ENCODE results near the gene DNAJC12.
A peak's percentile ranks its signal among the peaks of the same experiment; 100 is the strongest.
"Not testable (repeated sequence)": the region's sequence is repeated elsewhere in the genome, so short reads cannot be mapped to it uniquely, and the experiment has no call there.

The DNAJC12 gene

DNA sequence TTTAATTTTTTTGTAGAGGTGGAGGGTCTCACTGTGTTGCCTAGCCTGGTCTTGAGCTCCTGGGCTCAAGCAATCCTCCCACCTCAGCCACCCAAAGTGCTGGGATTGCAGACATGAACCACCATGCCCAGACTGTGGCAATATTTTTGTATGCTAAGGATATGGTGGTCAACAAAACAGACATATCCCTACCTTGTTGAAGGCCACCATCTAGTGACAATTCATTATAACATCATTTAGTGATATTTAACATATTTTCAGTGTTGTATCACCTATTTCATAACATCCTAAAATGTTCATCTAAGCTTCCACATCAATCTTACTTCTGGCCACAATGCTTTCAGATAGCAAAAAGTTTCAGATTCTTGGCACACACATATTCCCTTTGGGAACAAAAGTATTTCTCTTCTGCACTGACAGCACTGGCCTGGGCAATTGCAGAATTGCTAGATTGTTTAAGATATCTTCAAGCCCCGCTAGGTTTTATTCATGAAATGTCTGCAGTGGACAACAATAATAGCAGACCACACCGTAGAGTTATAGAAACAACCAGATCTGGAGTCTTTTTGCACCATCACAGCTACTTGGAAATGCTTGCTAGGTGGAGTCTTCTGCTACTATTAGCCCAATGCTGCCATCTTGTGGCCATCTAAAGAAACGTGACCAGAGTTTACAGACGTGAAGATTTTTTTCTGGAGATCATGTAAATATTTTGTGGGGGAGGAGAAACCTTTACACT lies 58.4 kb downstream of the DNAJC12 start:
- peak in 38 of 42 donors; percentile 26 to 94 (median 78) for DNase-seq
- intact Hi-C loops (cut with DNase I) = loop anchor here (2.0 to 10.0 kb wide), 2 partner anchors 85 to 111 kb away; partner anchors contain the start of gene CTNNA3

DNA sequence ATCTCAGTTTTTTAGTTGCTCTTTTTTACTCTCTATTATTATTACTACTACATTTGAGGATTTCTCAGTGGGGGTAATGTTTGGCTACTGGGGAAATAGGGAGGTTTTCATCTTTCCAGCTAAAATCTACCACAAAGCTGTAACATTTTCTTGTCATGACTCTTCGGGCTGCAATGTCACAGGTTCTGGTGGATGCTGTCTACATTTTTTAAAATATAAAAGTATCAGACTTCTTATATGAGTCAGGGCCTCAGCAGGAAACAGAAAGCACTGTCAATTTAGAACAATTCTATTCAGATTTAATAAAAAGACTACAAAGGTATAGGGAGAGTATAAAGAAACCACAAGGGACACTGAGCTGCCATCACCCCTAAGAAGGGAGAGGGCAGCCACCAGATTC lies 61.6 kb downstream of the DNAJC12 start:
- intact Hi-C loops (cut with DNase I) = no loop called here
- no peak for DNase-seq

DNA sequence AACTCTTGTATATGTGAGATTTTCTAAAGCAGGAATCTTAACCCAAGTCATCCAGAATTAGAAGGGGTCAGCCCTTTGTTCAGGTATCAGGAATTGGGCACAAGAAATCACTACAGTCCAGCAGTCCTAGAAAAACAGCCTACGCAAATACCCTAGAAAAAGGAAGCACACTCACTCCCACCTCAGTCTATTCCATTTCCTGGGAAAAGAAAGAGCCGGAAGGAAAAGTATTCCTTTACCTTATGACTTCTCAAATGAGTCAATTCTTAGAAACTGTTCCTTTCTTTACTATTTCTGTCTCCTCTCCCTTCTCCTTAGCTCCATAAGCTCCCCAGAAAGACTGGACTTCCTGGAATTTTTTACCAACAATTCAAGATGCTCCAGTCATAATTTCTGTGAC lies 62.7 kb downstream of the DNAJC12 start:
- intact Hi-C loops (cut with DNase I) = no loop called here

DNA sequence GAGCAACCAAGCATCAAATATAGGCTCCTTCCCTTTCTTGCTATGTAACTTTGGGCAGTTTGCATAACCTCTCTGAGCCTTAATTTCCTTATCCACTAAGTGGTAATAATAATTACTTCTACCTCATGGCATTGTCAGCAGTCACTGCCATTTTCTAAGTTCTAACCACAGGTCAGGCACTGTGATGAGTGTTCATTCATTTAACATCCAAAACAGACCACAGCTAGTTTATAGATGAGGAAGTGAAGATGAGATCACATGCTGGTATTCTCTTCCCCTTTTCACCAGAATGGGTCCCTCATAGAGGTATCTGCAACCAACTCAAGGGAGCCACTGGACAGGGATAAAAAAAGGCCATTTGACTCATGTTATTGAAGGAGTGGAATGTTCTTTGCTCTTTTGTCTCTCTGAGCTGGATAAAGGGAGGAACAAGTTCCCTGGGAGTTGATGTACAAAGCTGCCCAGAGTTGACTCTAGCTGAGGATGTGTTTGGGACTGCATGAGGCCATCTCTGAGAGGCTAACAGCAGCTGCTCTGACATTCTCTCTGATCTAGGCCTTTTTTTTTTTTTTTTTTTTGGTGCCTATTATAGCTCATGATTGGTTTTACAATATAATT lies 65.0 kb downstream of the DNAJC12 start:
- peak in 1 of 42 donors; percentile 31 for DNase-seq
- intact Hi-C loops (cut with DNase I) = no loop called here

More for the DNA sequence above, 62.7 kb downstream of the DNAJC12 start:
- DNase-seq = peak in 1 of 42 donors; percentile 6

DNA sequence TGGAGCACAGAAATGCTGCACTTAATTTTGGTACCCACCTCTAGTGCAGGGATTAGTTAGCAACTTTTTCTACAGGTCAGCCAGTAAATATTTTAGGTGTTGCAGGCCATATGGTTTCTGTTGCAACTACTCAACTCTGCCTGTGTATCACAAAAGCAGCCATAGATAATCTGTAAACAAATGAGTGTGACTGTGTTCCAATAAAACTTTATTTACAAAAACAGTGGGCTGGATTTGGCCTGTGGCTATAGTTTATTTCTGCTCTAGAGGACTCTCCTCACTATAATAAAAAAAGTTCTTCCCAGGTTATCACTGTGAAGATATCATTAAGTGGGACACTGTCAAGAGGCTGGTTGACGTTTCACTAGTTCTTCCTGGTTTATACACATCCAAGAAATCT lies 65.8 kb downstream of the DNAJC12 start:
- intact Hi-C loops (cut with DNase I) = no loop called here
- no peak for DNase-seq

DNA sequence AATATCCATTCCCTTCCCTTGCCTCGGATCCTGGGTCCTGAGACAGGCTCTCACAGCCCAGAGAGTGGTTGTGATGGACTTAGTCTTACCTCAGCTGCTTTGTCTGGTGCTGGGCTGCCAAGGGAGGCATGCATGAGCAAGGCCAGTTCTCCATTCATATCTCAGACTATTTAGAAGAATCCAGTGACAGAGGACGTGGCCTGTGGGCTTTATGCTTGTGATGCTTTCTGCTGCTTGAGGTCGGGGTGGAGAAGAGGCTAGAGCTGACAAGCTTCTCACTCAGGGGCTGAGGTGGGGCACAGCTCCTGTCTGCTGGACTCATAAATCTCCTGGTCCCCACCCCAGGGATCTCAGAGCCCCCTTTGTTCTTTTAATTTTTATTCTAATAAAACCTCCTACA lies 66.8 kb downstream of the DNAJC12 start:
- DNase-seq = no peak
- intact Hi-C loops (cut with DNase I) = no loop called here

DNA sequence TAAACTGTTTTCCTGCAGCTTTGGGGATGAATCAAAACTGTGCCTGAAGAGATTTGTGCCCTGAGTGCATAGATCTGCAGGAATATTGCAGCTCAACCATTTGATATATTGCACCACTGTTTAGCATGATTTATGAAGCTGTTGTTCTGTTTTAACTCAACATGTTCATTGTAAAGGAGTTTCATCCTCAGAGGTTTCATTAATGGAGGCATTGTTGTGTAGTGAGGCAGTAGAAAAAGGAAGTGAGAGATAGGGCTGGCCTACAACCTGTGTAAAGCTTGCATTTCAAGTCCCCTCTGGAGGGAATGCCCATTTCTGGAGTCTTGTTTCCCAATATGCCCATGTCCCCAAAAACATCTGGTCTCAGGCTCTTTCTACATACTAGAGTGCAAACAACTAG lies 67.5 kb downstream of the DNAJC12 start:
- intact Hi-C loops (cut with DNase I) = no loop called here
- peak in 1 of 42 donors; percentile 15 for DNase-seq

DNA sequence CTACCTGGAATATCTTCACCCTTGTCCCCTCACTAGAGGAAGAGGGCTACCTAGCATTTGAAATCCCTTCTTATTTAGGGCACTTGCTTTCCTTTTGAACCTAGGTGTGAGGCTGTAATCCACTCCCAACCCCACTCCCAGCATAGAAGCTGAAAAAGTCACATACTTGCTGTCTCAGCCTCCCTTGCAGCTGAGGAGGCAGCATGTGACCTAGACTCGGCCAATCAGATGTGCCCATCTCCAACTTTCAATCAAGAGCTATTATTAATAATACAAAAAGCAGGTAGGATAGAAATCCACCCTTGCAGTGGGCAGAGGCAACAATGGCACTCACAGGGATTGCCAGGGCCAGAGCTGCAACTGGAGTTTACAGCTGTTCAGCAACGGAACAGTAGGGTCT lies 70.7 kb downstream of the DNAJC12 start:
- DNase-seq = peak in 1 of 42 donors; percentile 23
- intact Hi-C loops (cut with DNase I) = no loop called here

DNA sequence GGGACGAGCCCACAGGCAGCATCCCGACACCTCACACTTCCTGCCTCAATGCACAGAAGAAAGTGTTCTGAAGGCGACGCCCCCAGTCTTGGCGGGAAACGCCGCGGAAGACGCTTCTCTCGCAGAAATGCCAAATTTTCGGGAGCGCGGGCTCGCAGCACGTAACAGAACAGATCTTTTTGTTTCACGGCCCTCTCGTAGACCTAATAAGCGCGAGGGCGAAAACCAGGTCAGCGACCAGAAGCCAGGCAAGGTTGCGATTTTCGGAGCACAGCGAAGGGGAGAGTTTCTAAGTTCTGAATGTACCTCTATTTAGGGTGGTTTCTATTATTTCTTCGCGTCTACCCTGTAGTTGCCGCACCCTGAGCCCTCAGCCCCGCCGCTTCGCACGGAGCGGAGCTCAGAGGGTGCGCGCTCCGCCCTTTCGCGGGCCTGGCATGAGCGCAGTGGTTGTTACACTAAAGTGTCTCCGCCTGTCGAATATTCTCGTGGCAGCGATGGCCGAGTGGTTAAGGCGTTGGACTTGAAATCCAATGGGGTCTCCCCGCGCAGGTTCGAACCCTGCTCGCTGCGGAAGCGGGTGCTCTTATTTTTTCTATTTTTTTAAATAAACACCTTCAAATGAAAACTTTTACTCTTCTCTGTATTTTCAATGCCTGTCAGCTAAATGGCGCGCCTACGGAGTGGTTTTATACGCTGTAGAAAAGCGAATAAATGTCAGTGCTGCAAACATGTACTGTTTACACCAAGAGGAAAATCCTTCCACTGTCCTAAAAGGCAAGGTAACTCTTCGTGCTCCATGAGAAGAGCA lies 73.8 kb downstream of the DNAJC12 start:
- intact Hi-C loops (cut with DNase I) = loop anchor here (5.0 kb wide), 2 partner anchors 67 to 97 kb away; partner anchors contain the start of gene CTNNA3
- peak; percentile 86 to 98 (median 94) for DNase-seq

DNA sequence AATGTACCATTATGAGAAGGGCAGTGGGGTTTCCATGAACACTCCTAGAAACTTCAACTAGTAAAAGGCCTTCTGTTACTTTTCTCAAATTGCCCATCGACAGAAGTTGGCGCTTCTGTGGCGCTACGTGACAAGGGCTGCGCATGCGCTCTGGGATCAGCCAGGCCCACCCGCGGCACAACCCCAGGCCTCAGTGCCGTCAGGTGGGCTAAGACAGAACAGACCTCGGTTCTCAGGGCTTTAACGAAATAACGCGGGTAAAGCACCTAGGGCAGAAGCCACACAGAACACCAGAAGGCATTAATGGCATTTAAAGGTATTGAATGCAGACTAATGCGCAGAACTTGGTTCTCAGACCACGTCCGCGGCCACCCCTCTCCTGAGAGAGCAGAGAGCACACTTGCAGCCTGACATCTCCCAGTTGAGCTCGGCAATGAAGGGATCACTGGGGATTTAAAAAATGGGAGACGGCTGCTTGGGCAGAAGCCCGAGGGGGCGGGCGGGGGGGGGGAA lies 74.4 kb downstream of the DNAJC12 start:
- intact Hi-C loops (cut with DNase I) = loop anchor here (5.0 kb wide), 2 partner anchors 66 to 96 kb away; partner anchors contain the start of gene CTNNA3
- peak; percentile 66 to 94 (median 84) for DNase-seq

DNA sequence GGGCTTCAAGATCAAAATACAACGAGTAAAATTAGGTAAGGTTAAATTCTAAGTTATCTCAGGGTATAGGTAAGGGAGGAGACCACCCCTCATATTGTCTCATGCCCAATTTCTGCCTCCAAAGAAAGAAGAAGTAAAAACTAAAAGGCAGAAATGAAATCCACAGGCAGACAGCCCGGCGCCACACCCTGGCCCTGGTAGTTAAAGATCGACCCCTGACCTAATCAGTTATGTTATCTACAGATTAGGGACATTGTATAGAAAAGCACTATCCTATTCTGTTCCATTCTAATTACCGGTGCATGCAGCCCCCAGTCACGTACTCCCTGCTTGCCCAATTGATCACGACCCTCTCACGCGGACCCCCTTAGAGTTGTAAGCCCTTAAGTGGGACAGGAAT lies 75.4 kb downstream of the DNAJC12 start:
- not testable (repeated sequence) for DNase-seq
- intact Hi-C loops (cut with DNase I) = loop anchor here (5.0 kb wide), 2 partner anchors 65 to 95 kb away; partner anchors contain the start of gene CTNNA3

DNA sequence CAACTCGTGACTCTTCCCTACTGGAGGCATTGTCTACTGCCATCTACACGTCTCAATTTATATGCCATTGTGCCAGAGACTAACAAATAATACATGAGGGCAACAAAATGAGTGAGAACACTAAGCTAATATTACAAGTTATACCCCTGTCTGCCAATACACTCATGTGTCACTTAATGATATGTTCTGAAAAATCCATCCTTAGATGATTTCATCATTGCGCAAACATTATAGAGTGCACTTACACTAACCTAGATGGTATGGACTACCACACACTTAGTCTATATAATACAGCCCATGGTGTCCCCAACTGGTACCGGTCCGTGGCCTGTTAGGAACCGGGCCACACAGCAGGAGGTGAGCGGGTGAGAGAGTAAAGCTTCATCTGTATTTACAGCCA lies 77.7 kb downstream of the DNAJC12 start:
- no peak for DNase-seq
- intact Hi-C loops (cut with DNase I) = loop anchor here (5.0 kb wide), 2 partner anchors 63 to 93 kb away; partner anchors contain the start of gene CTNNA3

Data from head of caudate nucleus (tissue), 42 donors.